Upper lobe of left lung (tissue), 6 donors: ENCODE data around the gene MRPS34. TPM values are rescaled to one million over a fixed set of nuclear protein-coding genes. Genes with fewer than 3 reads are reported as not detected.
A peak's percentile ranks its signal among the peaks of the same experiment; 100 is the strongest.

Source experiments
- ATAC-seq, 2 donors: fragments of 200-7000 bp; cut with Tn5 transposase; one replicate each; pipeline ENCODE4 v1.9.1; 2022; ENCODE audit warnings: mild to moderate bottlenecking in 2 of 2, moderate library complexity in 2 of 2; ENCODE audit not compliant: low FRiP score in 2 of 2
- DNase-seq, 2 donors: peaks; one replicate each; pipeline ENCODE4 v3.0.0-alpha.2; 2019 to 2020
- H3K27ac ChIP-seq, 4 donors: fragments of 200-600 bp; sonication (generic); one replicate each; pipeline ENCODE4 v1.5.1; 2016 to 2019
- H3K27me3 ChIP-seq, 4 donors: fragments of 200-600 bp; sonication (generic); one replicate each; pipeline ENCODE4 v1.5.1; 2017 to 2019
- H3K36me3 ChIP-seq, 4 donors: fragments of 200-600 bp; sonication (generic); one replicate each; pipeline ENCODE4 v1.5.1; 2016 to 2019
- H3K4me1 ChIP-seq, 4 donors: fragments of 200-600 bp; sonication (generic); one replicate each; pipeline ENCODE4 v1.5.1; 2018 to 2019
- H3K4me3 ChIP-seq, 4 donors: fragments of 200-600 bp; sonication (generic); one replicate each; pipeline ENCODE4 v1.5.1; 2017 to 2019; ENCODE audit warnings: mild to moderate bottlenecking in 2 of 4, moderate library complexity in 1 of 4
- H3K9me3 ChIP-seq, 4 donors: fragments of 200-600 bp; sonication (generic); one replicate each; pipeline ENCODE4 v1.5.1; 2018 to 2019
- EP300 ChIP-seq, 4 donors: sonication (generic); formaldehyde crosslinking; IDR thresholded peaks; one replicate each; pipeline ENCODE4 v1.5.1; 2017; ENCODE audit warnings: antibody characterized with exemption in 4 of 4, control low read depth in 2 of 4
- POLR2A ChIP-seq, 4 donors: fragments of 450-650 bp; IDR thresholded peaks; one replicate each; pipeline ENCODE4 v1.5.1; 2016 to 2017; ENCODE audit warnings: antibody characterized with exemption in 4 of 4, mild to moderate bottlenecking in 2 of 4
- POLR2AphosphoS5 ChIP-seq, 2 donors: sonication (generic); formaldehyde crosslinking; IDR thresholded peaks; one replicate each; pipeline ENCODE4 v1.5.1; 2017; ENCODE audit warnings: antibody characterized with exemption in 2 of 2
- WGBS, 2 donors: methylation state at CpG; one replicate each; pipeline ENCODE4 v1.1.5; 2017 to 2018; 5-methylcytosine and 5-hydroxymethylcytosine counted together
- total RNA-seq, 6 donors: library from RNA; depleted of rRNA in 4 of 6; stranded (reverse); fragments of >200 nt in 4 of 6; gene quantifications; one replicate each; pipeline versions ENCODE4 v1.1.0 to v1.2.1, GENCODE V29; 2016 to 2021
- TF ChIP-seq, protein P1 (sequence below), 6 experiments: fragments of 450-650 bp in 4 of 6; fragments of 200-600 bp in 2 of 6; sonication (generic) in 2 of 6; IDR thresholded peaks; one replicate each; pipeline ENCODE4 v1.5.1; 2016 to 2019; ENCODE audit warnings: antibody characterized with exemption in 6 of 6
- donor health status: DM: no; HTN: no; CAD: no; lungs with moderate emphysema.
- donor health status: DM: no; HTN: yes; CAD: no; lungs with severe emphysema.

MRPS34 gene
- total RNA-seq, 6 donors from 2014 or later = 49.2 to 91.7 (median 69.8) TPM

DNA sequence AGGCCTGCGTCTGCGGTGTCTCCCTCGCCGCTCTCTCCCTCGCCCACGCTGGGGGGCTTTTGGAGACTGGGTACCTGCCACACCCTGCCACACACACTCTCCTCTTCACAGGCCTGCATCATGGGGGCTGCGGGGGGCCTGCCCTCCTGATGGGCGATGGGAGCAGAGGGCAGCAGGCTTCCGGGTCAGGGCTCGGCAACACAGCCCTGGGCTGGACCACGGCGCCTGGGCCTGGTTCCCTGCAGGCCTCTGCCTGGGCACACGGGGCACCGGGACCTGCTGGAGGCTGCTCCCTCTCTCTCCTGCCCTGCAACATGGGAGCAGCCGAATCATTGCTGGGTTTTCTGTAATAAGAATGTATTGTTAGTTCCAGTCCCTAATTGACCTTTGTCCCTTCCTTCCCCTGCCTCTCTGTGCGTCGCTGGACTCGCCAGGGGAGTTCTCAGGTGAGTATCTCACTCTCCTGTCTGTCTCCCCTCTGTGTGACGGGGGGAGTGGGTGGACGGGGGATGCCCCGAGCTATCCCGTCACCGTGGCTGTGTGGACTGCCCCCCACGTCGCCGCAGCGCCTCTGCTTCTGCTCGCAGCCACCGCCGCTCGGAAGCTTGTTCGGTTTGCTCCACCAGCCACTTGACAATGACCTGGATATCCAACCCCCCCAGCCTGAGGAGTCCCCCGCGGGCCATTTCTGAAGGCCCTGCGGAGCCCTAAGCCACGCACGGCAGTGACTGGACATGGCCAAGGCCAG lies 15.0 kb downstream of the MRPS34 start:
- H3K4me1 ChIP-seq = no peaks in the 10 kb centered on the region
- no peak for TF ChIP-seq POLR2AphosphoS5 (IDR thresholded peaks at IDR 0.05)
- no peak for TF ChIP-seq EP300 (IDR thresholded peaks at IDR 0.05)
- TF ChIP-seq POLR2A (IDR thresholded peaks at IDR 0.05) = no peak
- TF ChIP-seq, protein P1, sequence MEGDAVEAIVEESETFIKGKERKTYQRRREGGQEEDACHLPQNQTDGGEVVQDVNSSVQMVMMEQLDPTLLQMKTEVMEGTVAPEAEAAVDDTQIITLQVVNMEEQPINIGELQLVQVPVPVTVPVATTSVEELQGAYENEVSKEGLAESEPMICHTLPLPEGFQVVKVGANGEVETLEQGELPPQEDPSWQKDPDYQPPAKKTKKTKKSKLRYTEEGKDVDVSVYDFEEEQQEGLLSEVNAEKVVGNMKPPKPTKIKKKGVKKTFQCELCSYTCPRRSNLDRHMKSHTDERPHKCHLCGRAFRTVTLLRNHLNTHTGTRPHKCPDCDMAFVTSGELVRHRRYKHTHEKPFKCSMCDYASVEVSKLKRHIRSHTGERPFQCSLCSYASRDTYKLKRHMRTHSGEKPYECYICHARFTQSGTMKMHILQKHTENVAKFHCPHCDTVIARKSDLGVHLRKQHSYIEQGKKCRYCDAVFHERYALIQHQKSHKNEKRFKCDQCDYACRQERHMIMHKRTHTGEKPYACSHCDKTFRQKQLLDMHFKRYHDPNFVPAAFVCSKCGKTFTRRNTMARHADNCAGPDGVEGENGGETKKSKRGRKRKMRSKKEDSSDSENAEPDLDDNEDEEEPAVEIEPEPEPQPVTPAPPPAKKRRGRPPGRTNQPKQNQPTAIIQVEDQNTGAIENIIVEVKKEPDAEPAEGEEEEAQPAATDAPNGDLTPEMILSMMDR (IDR thresholded peaks at IDR 0.05) = no peak
- DNase-seq (peak in 1 of 2 donors; percentile 70), ATAC-seq (no peak)
- WGBS, 2 donors = 93 to 97% methylated on average over 15 to 34 of the region's 37 CpGs
- no peak overlapping the region for H3K4me3 ChIP-seq
- H3K9me3 ChIP-seq = no peaks in the 10 kb centered on the region
- no peaks in the 10 kb centered on the region for H3K27me3 ChIP-seq
- no peak overlapping the region for H3K27ac ChIP-seq
- peaks cover 11 to 73% (median 53%) of the 10 kb centered on the region in 4 donors for H3K36me3 ChIP-seq

DNA sequence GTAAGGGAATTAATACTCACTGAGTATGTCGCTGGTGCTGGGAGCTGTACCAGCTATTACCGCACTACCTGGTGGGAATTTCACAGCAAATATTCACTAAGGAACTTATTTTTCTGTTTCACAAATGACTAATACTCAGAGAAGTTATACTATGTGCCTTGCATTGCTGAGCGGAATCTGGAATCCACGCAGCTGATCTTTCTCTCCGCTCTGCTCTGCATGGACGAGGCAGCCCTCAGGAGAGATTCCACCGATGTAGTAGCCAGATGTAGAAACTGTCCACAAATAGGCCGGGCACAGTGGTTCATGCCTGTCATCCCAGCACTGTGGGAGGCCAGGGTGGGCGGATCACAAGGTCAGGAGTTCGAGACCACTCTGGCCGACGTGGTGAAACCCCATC lies 18.7 kb downstream of the MRPS34 start:
- no peak for DNase-seq
- WGBS, 2 donors = 88 to 97% methylated on average over 12 of the region's 12 CpGs
- TF ChIP-seq POLR2A (IDR thresholded peaks at IDR 0.05) (no peak), EP300 (IDR thresholded peaks at IDR 0.05) (no peak), POLR2AphosphoS5 (IDR thresholded peaks at IDR 0.05) (no peak)
- TF ChIP-seq, protein P1 (IDR thresholded peaks at IDR 0.05) = no peak
- ATAC-seq = no peak
- H3K27me3 ChIP-seq = no peaks in the 10 kb centered on the region
- no peak overlapping the region for H3K27ac ChIP-seq
- H3K4me1 ChIP-seq = no peaks in the 10 kb centered on the region
- H3K4me3 ChIP-seq = no peak overlapping the region
- no peaks in the 10 kb centered on the region for H3K9me3 ChIP-seq
- H3K36me3 ChIP-seq = peaks cover 13 to 77% (median 51%) of the 10 kb centered on the region in 4 donors

- 94 to 95% methylated on average over 14 of the region's 14 CpGs for WGBS, 2 donors
- Histone ChIP-seq H3K4me1 (no peaks in the 10 kb centered on the region), H3K27me3 (no peaks in the 10 kb centered on the region), H3K9me3 (no peaks in the 10 kb centered on the region), H3K27ac (no peak overlapping the region), H3K4me3 (no peak overlapping the region), H3K36me3 (peaks cover 21 to 83% (median 58%) of the 10 kb centered on the region in 4 donors)
- no peak for ATAC-seq
- TF ChIP-seq POLR2AphosphoS5 (IDR thresholded peaks at IDR 0.05) (no peak), EP300 (IDR thresholded peaks at IDR 0.05) (no peak), POLR2A (IDR thresholded peaks at IDR 0.05) (no peak)
- TF ChIP-seq, protein P1 (IDR thresholded peaks at IDR 0.05) = no peak
- no peak for DNase-seq
Observed at GRCh38 chr16:1752853-1753252, 20.1 kb downstream of the MRPS34 start.

DNA sequence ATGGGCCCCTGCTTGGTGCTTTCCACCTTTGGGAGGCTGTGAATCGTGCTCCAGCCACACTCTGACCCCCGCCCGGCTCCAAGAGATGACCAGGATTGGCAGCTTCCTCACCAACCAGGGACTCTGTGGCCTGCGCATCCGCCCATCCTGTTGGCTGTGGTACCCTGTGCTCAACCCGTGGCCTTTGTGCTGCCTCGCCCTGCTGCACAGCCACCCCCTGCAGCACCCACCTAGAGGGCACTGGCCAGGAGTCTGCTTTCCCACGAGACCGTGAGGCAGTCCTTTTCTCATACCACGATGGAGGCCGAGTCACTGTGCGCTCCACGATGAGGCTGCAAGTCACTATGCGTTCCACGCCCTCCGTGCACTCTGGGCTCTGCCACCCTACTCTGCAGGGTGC lies 21.0 kb downstream of the MRPS34 start:
- TF ChIP-seq POLR2A (IDR thresholded peaks at IDR 0.05) (no peak), EP300 (IDR thresholded peaks at IDR 0.05) (no peak), POLR2AphosphoS5 (IDR thresholded peaks at IDR 0.05) (no peak)
- TF ChIP-seq, protein P1 (IDR thresholded peaks at IDR 0.05) = no peak
- H3K4me1 ChIP-seq = no peaks in the 10 kb centered on the region
- DNase-seq (peak in 1 of 2 donors; percentile 52), ATAC-seq (no peak)
- peaks cover 21 to 84% (median 62%) of the 10 kb centered on the region in 4 donors for H3K36me3 ChIP-seq
- H3K4me3 ChIP-seq = no peak overlapping the region
- no peaks in the 10 kb centered on the region for H3K27me3 ChIP-seq
- 95 to 99% methylated on average over 14 of the region's 16 CpGs for WGBS, 2 donors
- H3K27ac ChIP-seq = no peak overlapping the region
- H3K9me3 ChIP-seq = no peaks in the 10 kb centered on the region
